OCI-LY1 (cell line): ENCODE data around the gene FAM222A.

ENCODE experiments used
- H2AFZ ChIP-seq: fragments of 200-600 bp; sonication (generic), shearing (Covaris generic); 2 replicates; pipeline ENCODE4 v1.6.0; 2014; ENCODE audit warnings: antibody characterized with exemption, mild to moderate bottlenecking, low read length
- H3F3A ChIP-seq: fragments of 200-600 bp; sonication (generic), shearing (Covaris generic); 2 replicates; pipeline ENCODE4 v1.6.0; 2014; ENCODE audit warnings: mild to moderate bottlenecking, antibody characterized with exemption, low read length, moderate library complexity; ENCODE audit not compliant: insufficient read depth
- H3K27ac ChIP-seq: fragments of 200-600 bp; sonication (generic); 2 replicates; pipeline ENCODE4 v1.5.1; 2014; ENCODE audit warnings: low read length, mixed run types, mild to moderate bottlenecking, low read depth; ENCODE audit not compliant: poor library complexity, severe bottlenecking
- H3K27me3 ChIP-seq: fragments of 200-600 bp; sonication (generic); 2 replicates; pipeline ENCODE4 v1.6.0; 2014; ENCODE audit warnings: antibody characterized with exemption, mild to moderate bottlenecking, low read length, moderate library complexity; ENCODE audit not compliant: insufficient read depth
- H3K36me3 ChIP-seq: fragments of 200-600 bp; sonication (generic); 2 replicates; pipeline ENCODE4 v1.6.1; 2014; ENCODE audit warnings: mild to moderate bottlenecking, antibody characterized with exemption, low read length, moderate library complexity, mixed read lengths; ENCODE audit not compliant: insufficient read depth
- H3K4me1 ChIP-seq: fragments of 200-600 bp; sonication (generic); 2 replicates; pipeline ENCODE4 v1.5.1; 2014; ENCODE audit warnings: mild to moderate bottlenecking, low read length, moderate library complexity; ENCODE audit not compliant: insufficient read depth, severe bottlenecking
- H3K4me2 ChIP-seq: fragments of 200-600 bp; sonication (generic), shearing (Covaris generic); 2 replicates; pipeline ENCODE4 v1.6.1; 2014; ENCODE audit warnings: low read length
- H3K4me3 ChIP-seq: fragments of 200-600 bp; sonication (generic); 2 replicates; pipeline ENCODE4 v1.5.1; 2014; ENCODE audit warnings: low read length, low read depth, mild to moderate bottlenecking, mixed read lengths; ENCODE audit not compliant: poor library complexity, severe bottlenecking
- H3K79me2 ChIP-seq: fragments of 200-600 bp; shearing (Covaris generic); 2 replicates; pipeline ENCODE4 v1.6.1; 2016; ENCODE audit warnings: mixed run types, low read length, mixed read lengths; ENCODE audit not compliant: insufficient read depth
- H3K9ac ChIP-seq: fragments of 200-600 bp; sonication (generic), shearing (Covaris generic); 2 replicates; pipeline ENCODE4 v1.6.1; 2014; ENCODE audit warnings: mild to moderate bottlenecking, low read length, mixed read lengths
- H3K9me2 ChIP-seq: fragments of 200-600 bp; sonication (generic), shearing (Covaris generic); 2 replicates; pipeline ENCODE4 v1.6.1; 2014; ENCODE audit warnings: low read depth, mild to moderate bottlenecking, low read length, mixed read lengths
- H3K9me3 ChIP-seq: fragments of 200-600 bp; shearing (Covaris generic); 2 replicates; pipeline ENCODE4 v1.6.1; 2014; ENCODE audit warnings: low read length, mixed read lengths
- H4K20me1 ChIP-seq: fragments of 200-600 bp; sonication (generic), shearing (Covaris generic); 2 replicates; pipeline ENCODE4 v1.6.0; 2016; ENCODE audit warnings: mild to moderate bottlenecking, low read length; ENCODE audit not compliant: insufficient read depth
- CTCF ChIP-seq: fragments of 200-600 bp; sonication (generic), shearing (Covaris generic); IDR thresholded peaks from 2 replicates; pipeline ENCODE4 v1.5.1; 2017; ENCODE audit warnings: mild to moderate bottlenecking, antibody characterized with exemption, low read length, moderate library complexity, mixed read lengths
- EZH2 ChIP-seq: fragments of 200-600 bp; sonication (generic), shearing (Covaris generic); IDR thresholded peaks from 2 replicates; pipeline ENCODE4 v1.8.0; 2017; ENCODE audit warnings: borderline replicate concordance, mixed run types, mild to moderate bottlenecking, antibody characterized with exemption, low read length, moderate library complexity, mixed read lengths

The FAM222A gene

GRCh38 chr12:109759595-109759994 lies 46.0 kb downstream of the FAM222A start:
- Histone ChIP-seq H3K27me3 (no peaks in the 10 kb centered on the region), H3K27ac (no peak overlapping the region), H3F3A (no peaks in the 10 kb centered on the region), H3K79me2 (no peaks in the 10 kb centered on the region), H3K4me2 (no peak overlapping the region), H4K20me1 (no peaks in the 10 kb centered on the region), H2AFZ (no peak overlapping the region), H3K36me3 (no peaks in the 10 kb centered on the region), H3K9me3 (no peaks in the 10 kb centered on the region), H3K9ac (no peak overlapping the region), H3K4me3 (no peak overlapping the region), H3K4me1 (no peaks in the 10 kb centered on the region), H3K9me2 (no peaks in the 10 kb centered on the region)
- no peak for TF ChIP-seq EZH2
- no peak for TF ChIP-seq CTCF

GRCh38 chr12:109760031-109760929 lies 46.7 kb downstream of the FAM222A start:
- Histone ChIP-seq H3K79me2 (no peaks in the 10 kb centered on the region), H3K27ac (no peak overlapping the region), H3K4me1 (no peaks in the 10 kb centered on the region), H3K36me3 (no peaks in the 10 kb centered on the region), H3K4me2 (no peak overlapping the region), H3K4me3 (no peak overlapping the region), H3F3A (no peaks in the 10 kb centered on the region), H3K9me3 (no peaks in the 10 kb centered on the region), H3K27me3 (no peaks in the 10 kb centered on the region), H4K20me1 (no peaks in the 10 kb centered on the region), H3K9me2 (no peaks in the 10 kb centered on the region), H3K9ac (no peak overlapping the region), H2AFZ (no peak overlapping the region)
- TF ChIP-seq EZH2 (no peak), CTCF (no peak)

- H3K9ac ChIP-seq, result no peak overlapping the region
- TF ChIP-seq EZH2, result no peak
- TF ChIP-seq CTCF, result no peak
- H3K4me2 ChIP-seq, result no peak overlapping the region
- H2AFZ ChIP-seq, result no peak overlapping the region
- H3K79me2 ChIP-seq, result no peaks in the 10 kb centered on the region
- no peaks in the 10 kb centered on the region for H3K4me1 ChIP-seq
- H3K27me3 ChIP-seq, result no peaks in the 10 kb centered on the region
- H3K9me3 ChIP-seq, result no peaks in the 10 kb centered on the region
- no peaks in the 10 kb centered on the region for H3K36me3 ChIP-seq
- no peak overlapping the region for H3K4me3 ChIP-seq
- no peaks in the 10 kb centered on the region for H4K20me1 ChIP-seq
- no peaks in the 10 kb centered on the region for H3F3A ChIP-seq
- H3K9me2 ChIP-seq, result no peaks in the 10 kb centered on the region
- no peak overlapping the region for H3K27ac ChIP-seq
Measured at GRCh38 chr12:109760930-109761921, 47.6 kb downstream of the FAM222A start.
